OCI-LY3 (cell line): Measurements from ENCODE around the gene SYT6.

Experiments used
- H2AFZ ChIP-seq: fragments of 200-600, 300-600 bp; shearing (Covaris generic); 2 replicates; pipeline ENCODE4 v1.6.0; 2014; ENCODE audit warnings: antibody characterized with exemption, low read depth, low read length
- H3K27ac ChIP-seq: fragments of 200-600, 300-600 bp; sonication (generic); 2 replicates; pipeline ENCODE4 v1.5.1; 2014; ENCODE audit warnings: mild to moderate bottlenecking, low read length, moderate library complexity, mixed read lengths
- H3K27me3 ChIP-seq: fragments of 200-600, 300-600 bp; sonication (generic); 2 replicates; pipeline ENCODE4 v1.6.1; 2014; ENCODE audit warnings: low read depth, low read length, mixed read lengths
- H3K36me3 ChIP-seq: fragments of 200-600, 300-600 bp; sonication (generic); replicated peaks from 2 replicates; pipeline ENCODE3; 2014; ENCODE audit warnings: low read depth, low read length, mixed read lengths
- H3K4me1 ChIP-seq: fragments of 300-600, 200-600 bp; sonication (generic); 2 replicates; pipeline ENCODE4 v1.6.1; 2014; ENCODE audit warnings: low read length, mixed read lengths
- H3K4me2 ChIP-seq: fragments of 200-600, 300-600 bp; sonication (generic); 2 replicates; pipeline ENCODE4 v1.6.1; 2014; ENCODE audit warnings: low read length, mixed read lengths
- H3K4me3 ChIP-seq: fragments of 300-600, 200-600 bp; sonication (generic); 2 replicates; pipeline ENCODE4 v1.5.1; 2014; ENCODE audit warnings: antibody characterized with exemption, mild to moderate bottlenecking, low read length, moderate library complexity
- H3K79me2 ChIP-seq: fragments of 300-600, 200-600 bp; shearing (Covaris generic); 2 replicates; pipeline ENCODE4 v1.6.1; 2014; ENCODE audit warnings: mild to moderate bottlenecking, low read length, mixed read lengths
- H3K9ac ChIP-seq: fragments of 300-600, 200-600 bp; shearing (Covaris generic); 2 replicates; pipeline ENCODE4 v1.6.0; 2014; ENCODE audit warnings: mild to moderate bottlenecking, low read length, moderate library complexity
- H3K9me3 ChIP-seq: fragments of 200-600, 300-600 bp; shearing (Covaris generic); 2 replicates; pipeline ENCODE4 v1.6.1; 2014; ENCODE audit warnings: low read length, mixed read lengths; ENCODE audit not compliant: insufficient read depth
- H4K20me1 ChIP-seq: fragments of 200-600, 300-600 bp; sonication (generic); 2 replicates; pipeline ENCODE4 v1.6.1; 2016; ENCODE audit warnings: low read length, mixed read lengths; ENCODE audit not compliant: insufficient read depth
- CTCF ChIP-seq: fragments of 200-600, 300-600 bp; sonication (generic); IDR thresholded peaks from 2 replicates; pipeline ENCODE4 v1.5.1; 2014; ENCODE audit warnings: antibody characterized with exemption, low read length, low read depth
- EZH2phosphoT487 ChIP-seq: fragments of 200-600 bp; shearing (Covaris generic); IDR thresholded peaks from 2 replicates; pipeline ENCODE4 v1.6.1; 2018; ENCODE audit warnings: antibody characterized with exemption, mixed run types, low read depth

SYT6 gene

GRCh38 chr1:114040273-114041015, 113.2 kb downstream of the SYT6 start:
- Histone ChIP-seq H3K79me2 (no peaks in the 10 kb centered on the region), H3K4me2 (no peak overlapping the region), H3K27ac (no peak overlapping the region), H3K9me3 (no peaks in the 10 kb centered on the region), H3K4me3 (no peak overlapping the region), H4K20me1 (no peaks in the 10 kb centered on the region), H3K4me1 (no peaks in the 10 kb centered on the region), H3K9ac (no peak overlapping the region), H3K27me3 (no peaks in the 10 kb centered on the region; the same call in 1 of the 2 replicates), H3K36me3 (no peaks in the 10 kb centered on the region), H2AFZ (no peak overlapping the region)
- TF ChIP-seq CTCF = no peak
- no peak for TF ChIP-seq EZH2phosphoT487
